ENCODE measurements around the gene RRP15. TPM values are rescaled to one million over a fixed set of nuclear protein-coding genes. Genes with fewer than 3 reads are reported as not detected.

RRP15 gene
- total and polyA plus RNA-seq, 2 of the 8 experiments (the other 6 are each of a cell fraction or from before 2014, with no cell fraction given): 3.7 to 52.8 TPM

DNA sequence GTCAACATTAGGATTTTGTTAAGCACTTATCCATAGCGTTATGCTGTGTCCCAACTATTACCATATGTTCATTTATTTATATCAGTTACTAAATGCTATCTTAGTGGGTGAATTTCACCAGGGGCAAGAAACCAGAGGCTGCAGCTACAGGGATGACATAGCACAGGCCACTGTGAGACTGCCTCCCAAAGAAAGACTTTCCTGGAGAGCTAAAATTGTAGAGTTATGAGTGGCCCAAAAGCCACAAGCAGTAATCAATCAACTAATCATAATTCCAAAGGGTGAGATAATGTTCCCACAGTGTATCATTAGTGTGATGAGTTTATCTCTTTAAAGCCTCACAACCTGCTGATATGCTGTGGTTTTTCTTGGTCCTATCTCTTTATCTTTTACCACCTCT, 56.2 kb downstream of the RRP15 start:
- CTCF ChIA-PET (ENCODE audit: partially characterized antibody): interaction anchor here (1.1 kb wide), 1 partner anchor 9 kb away, joined by 3 read pairs; no protein-coding TSS in a partner anchor

More for the DNA sequence above, 56.2 kb downstream of the RRP15 start:
- Histone ChIP-seq H4K8ac (ENCODE audit: extremely low read depth, insufficient read depth, low read length) (no peak overlapping the region), H2BK15ac (ENCODE audit: low read length) (no peak overlapping the region), H3K9ac (replicated peaks in 1 of 4; ENCODE audit: extremely low read depth in 1 of 4, low read depth in 3 of 4, low read length in 3 of 4) (no peak overlapping the region), H3K4ac (replicated peaks; ENCODE audit: insufficient read length, low read depth, low read length) (no peak overlapping the region), H3K56ac (replicated peaks; ENCODE audit: insufficient read length, low read depth, low read length) (no peak overlapping the region), H2BK20ac (ENCODE audit: low read length) (no peak overlapping the region), H3K27me3 (replicated peaks in 1 of 4; ENCODE audit: control insufficient read depth in 3 of 4, extremely low read depth in 1 of 4, insufficient read depth in 3 of 4, low read length in 3 of 4) (peaks cover 0 to 10% (median 3%) of the 10 kb centered on the region in 4 experiments; a peak in 3 of 7 replicates), H2BK5ac (ENCODE audit: low read depth, low read length) (no peak overlapping the region), H3K23ac (ENCODE audit: insufficient read length) (no peak overlapping the region), H3K79me1 (ENCODE audit: low read depth, low read length) (no peaks in the 10 kb centered on the region), H4K5ac (ENCODE audit: insufficient read length, low read depth, low read length) (no peak overlapping the region), H3K4me3 (ENCODE audit: extremely low read depth in 1 of 4, insufficient read depth in 2 of 4, low read depth in 3 of 4, low read length in 4 of 4) (no peak overlapping the region), H3K79me2 (ENCODE audit: control insufficient read depth in 1 of 2, insufficient read depth in 2 of 2, low read length in 2 of 2) (no peaks in the 10 kb centered on the region), H3K18ac (ENCODE audit: extremely low read depth, low read length) (no peak overlapping the region), H3K9me3 (ENCODE audit: insufficient read depth in 2 of 2, low read depth in 1 of 2, low read length in 1 of 2) (no peaks in the 10 kb centered on the region), H2AFZ (ENCODE audit: low read length) (no peak overlapping the region), H4K20me1 (replicated peaks in 1 of 2; ENCODE audit: control insufficient read depth in 1 of 2, insufficient read depth in 2 of 2, low read length in 2 of 2) (no peaks in the 10 kb centered on the region), H3K27ac (ENCODE audit: low read depth, low read length) (no peak overlapping the region), H3K23me2 (ENCODE audit: low read depth, low read length) (peaks cover 12% of the 10 kb centered on the region; the same call in 1 of the 2 replicates), H2BK120ac (replicated peaks; ENCODE audit: low read depth, low read length) (no peak overlapping the region), H4K91ac (replicated peaks; ENCODE audit: insufficient read length, low read length) (no peak overlapping the region), H3K36me3 (ENCODE audit: control insufficient read depth in 2 of 4, insufficient read depth in 4 of 4, low read length in 3 of 4) (no peaks in the 10 kb centered on the region), H3K14ac (ENCODE audit: insufficient read length) (no peak overlapping the region), H2BK12ac (ENCODE audit: low read depth, low read length) (no peak overlapping the region), H3K4me1 (replicated peaks in 1 of 4; ENCODE audit: control insufficient read depth in 3 of 4, insufficient read depth in 4 of 4, low read length in 3 of 4) (no peaks in the 10 kb centered on the region; a peak in 3 of 7 replicates), H2AK5ac (ENCODE audit: low read depth, low read length) (no peak overlapping the region), H3K4me2 (ENCODE audit: insufficient read depth in 1 of 2, low read depth in 2 of 2, low read length in 2 of 2) (no peak overlapping the region)
- DNase-seq (ENCODE audit: low read depth in 1 of 2, low spot score in 2 of 2) (no peak), FAIRE-seq (no peak)
- 78% methylated on average over 1 of the region's 1 CpG; no CpG with 5 or more reads in 1 of the 2 experiments for WGBS, 2 experiments (ENCODE audit: extremely low coverage in 1 of 2, insufficient coverage in 1 of 2, insufficient read length in 1 of 2, insufficient replicate concordance in 2 of 2, low coverage in 1 of 2, low lambda C conversion rate in 2 of 2, missing lambda C conversion rate in 1 of 2)
- POLR2A ChIA-PET (ENCODE audit: partially characterized antibody): interaction anchor here (0.7 kb wide), 1 partner anchor 13 kb away, joined by 3 read pairs; no protein-coding TSS in a partner anchor
- TF ChIP-seq BACH1 (IDR thresholded peaks at IDR 0.05; ENCODE audit: low read length): no peak
- TF ChIP-seq CBX5 (IDR thresholded peaks at IDR 0.05; ENCODE audit: low read depth, low read length): no peak
- no peak for TF ChIP-seq TBP (IDR thresholded peaks at IDR 0.05; ENCODE audit: low read depth, low read length)
- no peak for TF ChIP-seq CHD2 (IDR thresholded peaks at IDR 0.05; ENCODE audit: low read length)
- no peak for TF ChIP-seq YY1 (IDR thresholded peaks at IDR 0.05; ENCODE audit: low read depth, low read length)
- TF ChIP-seq POLR2AphosphoS5 (IDR thresholded peaks at IDR 0.05; ENCODE audit: low read depth, low read length): no peak
- TF ChIP-seq, protein P1, sequence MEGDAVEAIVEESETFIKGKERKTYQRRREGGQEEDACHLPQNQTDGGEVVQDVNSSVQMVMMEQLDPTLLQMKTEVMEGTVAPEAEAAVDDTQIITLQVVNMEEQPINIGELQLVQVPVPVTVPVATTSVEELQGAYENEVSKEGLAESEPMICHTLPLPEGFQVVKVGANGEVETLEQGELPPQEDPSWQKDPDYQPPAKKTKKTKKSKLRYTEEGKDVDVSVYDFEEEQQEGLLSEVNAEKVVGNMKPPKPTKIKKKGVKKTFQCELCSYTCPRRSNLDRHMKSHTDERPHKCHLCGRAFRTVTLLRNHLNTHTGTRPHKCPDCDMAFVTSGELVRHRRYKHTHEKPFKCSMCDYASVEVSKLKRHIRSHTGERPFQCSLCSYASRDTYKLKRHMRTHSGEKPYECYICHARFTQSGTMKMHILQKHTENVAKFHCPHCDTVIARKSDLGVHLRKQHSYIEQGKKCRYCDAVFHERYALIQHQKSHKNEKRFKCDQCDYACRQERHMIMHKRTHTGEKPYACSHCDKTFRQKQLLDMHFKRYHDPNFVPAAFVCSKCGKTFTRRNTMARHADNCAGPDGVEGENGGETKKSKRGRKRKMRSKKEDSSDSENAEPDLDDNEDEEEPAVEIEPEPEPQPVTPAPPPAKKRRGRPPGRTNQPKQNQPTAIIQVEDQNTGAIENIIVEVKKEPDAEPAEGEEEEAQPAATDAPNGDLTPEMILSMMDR (IDR thresholded peaks at IDR 0.05; ENCODE audit: control extremely low read depth in 1 of 3, insufficient read depth in 1 of 3, low read depth in 1 of 3, low read length in 3 of 3): no peak
- TF ChIP-seq BRCA1 (IDR thresholded peaks at IDR 0.05; ENCODE audit: low read depth, low read length): no peak

Data from H1 (cell line).